ENCODE results near the gene BRAF. TPM values are rescaled to one million over a fixed set of nuclear protein-coding genes. Genes with fewer than 3 reads are reported as not detected.

Gene BRAF
- total and polyA plus RNA-seq, 2 of the 8 experiments (the other 6 are each of a cell fraction or from before 2014, with no cell fraction given), result 11.4 to 32.6 TPM

GRCh38 chr7:140696680-140697446 is 227.9 kb downstream of the BRAF start, which contains the start of gene NDUFB2 (continued):
- TF ChIP-seq CHD7 (IDR thresholded peaks at IDR 0.05; ENCODE audit: insufficient replicate concordance, low read length) (no peak), EP300 (IDR thresholded peaks at IDR 0.05; ENCODE audit: borderline replicate concordance in 1 of 2, low read depth in 2 of 2, low read length in 2 of 2) (no peak), POU5F1 (IDR thresholded peaks at IDR 0.05; ENCODE audit: low read depth, low read length) (no peak), CTCF (IDR thresholded peaks at IDR 0.05; ENCODE audit: control extremely low read depth in 1 of 3, insufficient read depth in 1 of 3, low read depth in 1 of 3, low read length in 3 of 3) (no peak), ATF2 (IDR thresholded peaks at IDR 0.05; ENCODE audit: low read length) (no peak)
